Activated CD4-positive, alpha-beta T cell treated with anti-CD3 and anti-CD28 coated beads for 24 hours (primary cell): ENCODE data around the gene FRMD7.
"Not testable (repeated sequence)": the region's sequence is repeated elsewhere in the genome, so short reads cannot be mapped to it uniquely, and the experiment has no call there.

ENCODE experiments used
- DNase-seq, 2 donors: peaks; one replicate each; pipeline ENCODE4 v3.0.0-alpha.2; 2020; ENCODE audit warnings: low read depth in 2 of 2

Gene FRMD7, protein sequence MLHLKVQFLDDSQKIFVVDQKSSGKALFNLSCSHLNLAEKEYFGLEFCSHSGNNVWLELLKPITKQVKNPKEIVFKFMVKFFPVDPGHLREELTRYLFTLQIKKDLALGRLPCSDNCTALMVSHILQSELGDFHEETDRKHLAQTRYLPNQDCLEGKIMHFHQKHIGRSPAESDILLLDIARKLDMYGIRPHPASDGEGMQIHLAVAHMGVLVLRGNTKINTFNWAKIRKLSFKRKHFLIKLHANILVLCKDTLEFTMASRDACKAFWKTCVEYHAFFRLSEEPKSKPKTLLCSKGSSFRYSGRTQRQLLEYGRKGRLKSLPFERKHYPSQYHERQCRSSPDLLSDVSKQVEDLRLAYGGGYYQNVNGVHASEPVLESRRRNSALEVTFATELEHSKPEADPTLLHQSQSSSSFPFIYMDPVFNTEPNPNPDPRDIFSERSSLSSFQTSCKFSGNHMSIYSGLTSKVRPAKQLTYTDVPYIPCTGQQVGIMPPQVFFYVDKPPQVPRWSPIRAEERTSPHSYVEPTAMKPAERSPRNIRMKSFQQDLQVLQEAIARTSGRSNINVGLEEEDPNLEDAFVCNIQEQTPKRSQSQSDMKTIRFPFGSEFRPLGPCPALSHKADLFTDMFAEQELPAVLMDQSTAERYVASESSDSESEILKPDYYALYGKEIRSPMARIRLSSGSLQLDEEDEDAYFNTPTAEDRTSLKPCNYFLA

DNA sequence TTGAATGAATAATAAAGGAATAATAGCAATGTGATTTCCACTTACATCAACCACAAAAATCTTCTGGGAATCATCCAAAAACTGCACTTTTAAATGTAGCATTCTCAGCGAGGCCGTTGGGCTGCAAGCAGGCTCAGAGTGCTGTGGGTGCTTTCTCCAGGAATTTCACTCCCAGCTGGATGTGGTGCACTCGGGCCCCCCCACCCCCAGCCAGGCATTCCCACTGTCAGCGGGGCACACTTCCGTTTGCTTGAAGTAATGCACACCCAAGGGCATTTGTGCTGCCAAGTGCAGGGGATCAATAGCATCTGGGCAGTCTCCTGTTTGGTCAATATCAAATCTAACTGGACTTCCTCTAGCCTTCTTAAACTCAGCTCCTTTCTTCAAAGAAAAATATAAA is at the start of gene FRMD7:
TSS of gene FRMD7 (minus strand) at position 278 of the 400 bp plus-strand sequence. CDS start at position 102, 176 bp downstream.
- no peak for DNase-seq

GRCh38 chrX:132173647-132174046 is 45.8 kb upstream of the FRMD7 start:
- DNase-seq = no peak

DNA sequence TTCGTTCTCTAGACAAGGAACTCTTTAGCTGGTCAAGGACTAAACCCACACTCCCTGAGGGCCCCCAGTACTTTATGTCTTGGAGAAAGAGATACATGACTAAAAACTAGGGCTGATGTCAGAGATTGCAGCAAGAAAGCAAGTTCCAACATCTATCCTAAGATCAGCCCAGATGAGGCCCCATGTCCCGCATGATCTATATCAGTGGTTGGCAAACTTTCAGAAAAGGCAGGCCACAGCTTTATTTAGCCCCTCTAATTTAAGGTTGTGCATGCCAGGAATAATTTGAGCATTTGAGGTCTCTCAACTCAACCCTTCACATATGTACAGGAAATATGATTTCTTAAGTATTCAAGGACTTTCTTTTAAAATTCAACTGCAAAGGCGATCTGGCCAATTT is 44.1 kb upstream of the FRMD7 start:
- no peak for DNase-seq

- no peak for DNase-seq
These were observed 43.7 kb upstream of the FRMD7 start for GRCh38 chrX:132171478-132171877.

GRCh38 chrX:132169554-132169953 is 41.7 kb upstream of the FRMD7 start:
- no peak for DNase-seq

DNA sequence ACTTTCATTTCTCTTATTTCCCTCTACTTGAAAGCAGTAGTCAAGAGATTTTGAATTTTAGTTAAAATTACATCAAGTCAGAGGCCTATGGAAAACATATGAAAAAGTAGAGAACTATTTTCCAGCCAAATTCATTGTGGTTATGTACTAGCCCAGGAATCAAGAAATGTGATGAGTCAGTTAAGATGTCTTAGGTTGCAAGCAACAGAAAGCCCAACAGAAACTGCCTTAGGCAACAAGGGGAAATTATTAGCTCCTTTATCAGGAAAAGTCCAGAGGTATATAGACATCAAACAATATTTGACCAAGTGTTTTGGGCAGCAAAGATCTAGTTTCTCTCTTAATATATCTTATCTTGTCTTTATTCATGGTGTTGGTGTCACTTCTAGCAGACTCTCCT is 37.8 kb upstream of the FRMD7 start:
- no peak for DNase-seq

GRCh38 chrX:132165005-132165404 is 37.2 kb upstream of the FRMD7 start:
- no peak for DNase-seq

DNA sequence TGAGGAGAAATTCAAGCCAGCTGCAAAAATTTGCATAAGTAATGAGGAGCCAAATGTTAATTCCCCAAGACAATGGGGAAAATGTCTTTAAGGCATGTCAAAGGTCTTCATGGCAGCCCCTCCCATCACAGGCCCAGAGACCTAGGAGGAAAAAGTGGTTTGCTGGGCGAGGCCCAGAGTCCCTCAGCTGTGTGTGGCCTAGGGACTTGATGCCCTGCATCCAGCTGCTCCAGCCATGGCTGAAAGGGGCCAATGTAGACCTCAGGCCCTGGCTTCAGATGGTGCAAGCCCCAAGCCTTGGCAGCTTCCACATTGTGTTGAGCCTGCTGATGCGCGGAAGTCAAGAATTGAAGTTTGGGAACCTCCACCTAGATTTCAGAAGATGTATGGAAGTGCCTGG is 35.3 kb upstream of the FRMD7 start:
- not testable (repeated sequence) for DNase-seq

DNA sequence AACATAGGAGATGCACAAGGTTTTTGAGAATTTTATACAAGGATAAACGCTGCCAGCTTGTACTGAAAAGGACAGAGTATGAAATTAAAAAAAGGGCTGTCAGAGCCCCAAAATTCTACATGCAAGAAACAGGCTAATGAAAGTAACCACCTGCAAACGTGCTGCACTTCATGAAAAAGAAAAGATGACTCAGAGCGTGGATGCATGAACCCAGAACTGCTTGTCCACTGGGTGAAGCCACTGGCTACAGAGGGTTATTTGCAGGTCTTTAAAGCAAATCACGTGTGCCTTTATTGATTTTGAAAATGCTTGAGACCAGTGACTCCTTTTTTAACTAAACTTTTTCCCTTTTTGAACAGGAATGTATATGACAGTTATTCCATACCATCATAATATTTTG is 25.3 kb upstream of the FRMD7 start:
- DNase-seq = no peak

DNA sequence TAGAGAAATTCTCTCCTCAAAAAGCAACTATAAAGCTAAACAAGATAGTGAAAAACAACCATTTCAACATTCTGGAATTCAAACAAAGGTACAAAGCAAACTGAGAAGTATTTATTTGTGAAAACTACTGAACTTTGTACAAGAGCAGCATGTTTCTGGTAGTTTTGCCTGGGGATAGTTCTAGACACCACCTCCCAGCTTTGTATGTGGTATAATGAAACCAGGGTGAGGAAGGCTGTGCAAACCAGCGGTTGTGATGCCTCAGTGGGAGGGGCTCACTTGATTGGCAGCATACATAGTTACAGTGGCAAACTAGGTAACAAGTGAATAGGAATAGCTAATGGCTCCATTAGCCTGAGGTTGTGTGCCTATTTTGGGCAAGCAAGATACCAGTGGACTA is 18.6 kb upstream of the FRMD7 start:
- no peak for DNase-seq

GRCh38 chrX:132144061-132144460 is 16.2 kb upstream of the FRMD7 start:
- no peak for DNase-seq

GRCh38 chrX:132125906-132126305 is 1.9 kb downstream of the FRMD7 start:
- DNase-seq = no peak

DNA sequence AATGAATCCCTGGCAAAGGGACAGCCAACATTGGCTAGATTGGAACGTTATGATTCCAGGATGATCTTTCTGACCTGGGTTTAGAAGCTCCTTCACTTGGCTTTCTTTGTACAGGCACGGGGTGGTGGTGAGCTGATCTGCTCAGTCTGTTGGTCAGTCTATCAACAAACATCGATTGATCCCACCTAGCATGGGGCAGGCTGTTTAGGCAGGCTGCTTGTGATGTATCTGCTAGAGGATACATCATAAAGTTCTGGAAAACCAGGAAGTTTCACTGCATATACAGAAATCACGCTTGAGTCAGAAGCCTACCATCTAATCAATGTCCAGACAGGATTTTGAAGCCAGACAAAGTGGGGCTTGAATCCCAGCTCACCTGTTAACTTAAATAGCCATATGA is 6.9 kb downstream of the FRMD7 start:
- DNase-seq = no peak

DNA sequence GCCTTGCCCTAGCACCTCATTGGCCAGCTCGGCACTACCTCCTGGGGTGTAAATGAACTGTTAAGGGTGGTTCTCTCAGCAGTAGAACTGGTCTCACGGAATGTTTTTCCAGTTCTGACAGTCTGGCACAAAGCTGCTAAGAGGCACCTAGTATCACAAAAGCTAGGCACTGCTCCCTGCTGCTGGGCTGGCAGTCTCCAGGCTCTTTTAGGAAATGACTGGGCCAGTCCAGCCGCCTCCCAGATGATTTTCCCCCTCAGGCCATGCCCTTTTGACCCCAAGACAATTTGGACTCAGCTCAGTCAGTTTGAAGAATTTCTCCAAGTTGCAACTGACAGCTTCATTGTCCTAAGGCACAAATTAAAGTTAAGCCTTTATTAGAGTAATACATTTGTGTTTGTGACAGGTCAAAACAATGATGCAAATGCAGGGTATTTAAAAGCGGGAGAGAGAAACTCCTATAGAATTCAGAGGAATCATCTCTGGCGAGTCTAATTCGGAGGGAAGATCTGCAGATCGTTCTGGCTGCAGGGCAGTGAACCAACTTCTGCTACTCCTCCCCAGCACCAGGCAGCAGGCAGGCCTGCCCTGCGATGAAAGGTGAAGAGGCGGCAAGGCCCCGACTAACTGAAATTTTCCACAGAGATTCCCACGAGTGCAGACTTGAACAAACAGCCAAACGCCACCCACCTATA is 7.9 kb downstream of the FRMD7 start:
- no peak for DNase-seq

DNA sequence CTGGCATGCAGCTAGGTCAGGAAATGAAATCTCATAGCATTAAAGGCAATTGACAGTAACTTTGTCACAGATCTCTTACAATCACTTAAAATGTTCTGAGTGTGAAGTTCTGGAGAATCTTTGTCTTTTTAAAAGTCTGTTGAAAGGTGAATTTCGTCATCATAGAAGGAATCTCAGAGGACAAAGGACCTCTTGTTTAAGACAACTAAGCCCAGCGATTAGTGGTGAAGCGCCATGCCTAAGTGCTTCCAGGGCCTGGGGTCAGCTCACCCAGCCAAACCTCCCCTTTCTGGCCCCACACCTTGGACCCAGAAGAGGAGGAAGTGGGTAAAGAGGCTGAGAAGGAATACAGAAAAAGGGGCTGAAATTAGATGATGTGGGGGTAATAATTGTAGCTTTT is 8.5 kb downstream of the FRMD7 start:
- no peak for DNase-seq

GRCh38 chrX:132118358-132118757 is 9.5 kb downstream of the FRMD7 start:
- DNase-seq = no peak

- DNase-seq = no peak
These were observed 12.0 kb downstream of the FRMD7 start for GRCh38 chrX:132115792-132116191.

DNA sequence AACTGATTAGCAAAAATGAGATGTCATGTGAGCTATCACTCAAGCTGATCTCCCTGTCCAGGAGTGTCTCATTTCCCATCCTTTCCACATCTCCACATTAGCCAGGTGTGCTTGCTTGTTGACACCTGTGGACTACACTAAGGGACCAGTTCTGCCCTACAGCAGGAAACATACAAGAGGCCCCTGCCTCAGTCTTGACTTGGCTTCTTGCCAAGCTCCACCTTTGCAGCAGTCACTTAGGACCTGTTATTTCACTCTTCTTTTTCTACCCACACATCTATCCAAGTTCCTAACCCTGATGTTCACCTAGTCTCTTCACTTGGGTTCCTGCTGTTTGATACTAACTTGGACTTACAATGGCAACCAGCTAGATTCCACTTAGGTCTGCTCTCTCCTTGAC is 13.2 kb downstream of the FRMD7 start:
- no peak for DNase-seq

GRCh38 chrX:132107291-132107690 is 20.5 kb downstream of the FRMD7 start:
- no peak for DNase-seq

GRCh38 chrX:132101799-132102198 is 26.0 kb downstream of the FRMD7 start:
- no peak for DNase-seq

- DNase-seq = no peak
These were observed 26.6 kb downstream of the FRMD7 start for GRCh38 chrX:132101206-132101605.

DNA sequence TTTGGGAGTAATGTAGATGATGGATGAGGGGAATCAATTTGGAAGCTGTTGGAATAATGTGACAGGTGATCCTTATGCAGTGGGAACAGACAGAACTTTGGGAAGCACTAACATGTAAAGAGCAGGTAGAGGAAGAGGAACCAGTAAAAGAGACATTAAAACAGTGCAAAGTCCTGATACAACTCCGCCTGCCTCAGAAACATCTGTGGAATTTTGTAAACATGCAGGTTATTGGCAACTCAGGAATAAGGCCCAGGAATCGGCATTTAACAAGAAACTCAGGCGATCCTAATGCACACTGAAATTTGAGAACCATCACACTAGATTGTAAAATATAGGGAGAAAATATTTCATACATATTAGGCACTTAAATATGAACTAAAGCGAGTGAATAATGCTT is 29.1 kb downstream of the FRMD7 start:
- not testable (repeated sequence) for DNase-seq

DNA sequence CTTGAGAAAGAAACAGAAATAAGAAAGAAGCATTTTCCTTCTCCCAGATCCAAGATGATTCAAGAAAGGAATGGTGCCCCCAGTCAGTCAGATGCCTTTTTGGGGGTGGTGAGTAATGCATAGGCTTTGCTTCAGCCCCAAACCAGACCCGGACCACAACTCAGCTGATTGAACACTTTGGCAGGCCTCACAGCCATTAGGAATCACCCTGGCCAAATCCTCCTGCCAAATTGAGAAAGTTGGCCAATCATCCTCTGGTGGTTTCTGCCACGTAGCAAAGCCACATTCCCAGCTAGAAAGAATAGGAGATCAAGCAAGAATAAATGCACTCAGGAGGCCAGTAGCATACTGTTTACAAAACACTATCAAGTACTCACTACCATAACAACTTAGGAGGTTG is 33.7 kb downstream of the FRMD7 start:
- DNase-seq = no peak
